A549 (cell line): ENCODE measurements around the gene ELAPOR1. TPM values are rescaled to one million over a fixed set of nuclear protein-coding genes. Genes with fewer than 3 reads are reported as not detected.

Experiments used
- ATAC-seq, 2 experiments: fragments of 200-7000 bp in 1 of 2; fragments of >200 bp in 1 of 2; cut with Nextera tagmentation in 1 of 2; cut with Tn5 transposase in 1 of 2; 3 replicates each; pipeline versions ENCODE4 v1.8.0 to v1.9.1; 2018 to 2020; ENCODE audit warnings: mild to moderate bottlenecking in 1 of 2, moderate library complexity in 1 of 2
- CTCF ChIA-PET: fragments of 300-600 bp; sonication (Branson Sonifier 250); formaldehyde crosslinking; extraction: SDS; loops from one replicate; lab custom pipeline; 2021; ENCODE audit warnings: antibody characterized with exemption, inconsistent platforms; lab: Yijun Ruan, JAX
- POLR2A ChIA-PET: fragments of 350-600 bp; formaldehyde crosslinking; extraction: SDS; loops from one replicate; lab custom pipeline; 2021; ENCODE audit warnings: antibody characterized with exemption, inconsistent platforms; lab: Yijun Ruan, JAX
- DNase-seq, 2 experiments: peaks; one replicate each; pipeline versions ENCODE4 v3.0.0 to v3.0.0-alpha.2; 2011 to 2016; ENCODE audit warnings: low read depth in 1 of 2, low spot score in 1 of 2
- FAIRE-seq: peaks from 2 replicates; lab custom pipeline; 2011; peaks lifted over from hg19 to GRCh38; lab: Jason Lieb, UNC
- H3K27ac ChIP-seq, 2 experiments: fragments of >200 bp; sonication (Bioruptor Twin); formaldehyde crosslinking; 3 replicates each; pipeline ENCODE4 v1.5.1; 2016 to 2017
- H3K4me1 ChIP-seq: fragments of >200 bp; sonication (Bioruptor Twin); formaldehyde crosslinking; 3 replicates; pipeline ENCODE4 v1.6.1; 2016
- H3K4me2 ChIP-seq: fragments of >200 bp; sonication (Bioruptor Twin); formaldehyde crosslinking; 3 replicates; pipeline ENCODE4 v1.6.1; 2016
- H3K4me3 ChIP-seq: fragments of >200 bp; sonication (Bioruptor Twin); formaldehyde crosslinking; 3 replicates; pipeline ENCODE4 v1.5.1; 2016
- H3K9me3 ChIP-seq: fragments of >200 bp; sonication (Bioruptor Twin); formaldehyde crosslinking; 3 replicates; pipeline ENCODE4 v1.6.1; 2016
- BHLHE40 ChIP-seq: IDR thresholded peaks from 2 replicates; pipeline ENCODE4 v1.6.1; 2012; ENCODE audit warnings: low read depth, low read length, inconsistent platforms
- CHD4 ChIP-seq: fragments of 200-600 bp; sonication (generic); IDR thresholded peaks from 2 replicates; pipeline ENCODE4 v1.6.1; 2016; ENCODE audit warnings: antibody characterized with exemption, mild to moderate bottlenecking, borderline replicate concordance
- EHF ChIP-seq: fragments of 250-450 bp; sonication (Bioruptor Pico); IDR thresholded peaks from 2 replicates; pipeline ENCODE4 v1.5.0; 2020; ENCODE audit warnings: mild to moderate bottlenecking
- ESRRA ChIP-seq: fragments of 150-350 bp; IDR thresholded peaks from 2 replicates; pipeline ENCODE4 v1.6.1; 2014; ENCODE audit warnings: mild to moderate bottlenecking, low read length, borderline replicate concordance
- FOSB ChIP-seq: fragments of 250-450 bp; sonication (Bioruptor Pico); IDR thresholded peaks from 2 replicates; pipeline ENCODE4 v1.5.0; 2020; ENCODE audit warnings: mild to moderate bottlenecking, moderate library complexity
- FOSL2 ChIP-seq, 2 experiments: fragments of 450-650 bp in 1 of 2; fragments of >200 bp in 1 of 2; sonication (Bioruptor Twin) in 1 of 2; formaldehyde crosslinking; IDR thresholded peaks; 2 replicates each; pipeline versions ENCODE4 v1.5.0 to v1.6.1; 2016 to 2020; ENCODE audit warnings: mild to moderate bottlenecking in 1 of 2, moderate library complexity in 1 of 2
- FOXS1 ChIP-seq: fragments of 250-450 bp; sonication (Bioruptor Pico); IDR thresholded peaks from 2 replicates; pipeline ENCODE4 v1.5.0; 2020; ENCODE audit warnings: mild to moderate bottlenecking, moderate library complexity
- GATA3 ChIP-seq: IDR thresholded peaks from 2 replicates; pipeline ENCODE4 v1.6.1; 2012; ENCODE audit warnings: borderline replicate concordance
- HDAC2 ChIP-seq: fragments of 200-600 bp; sonication (generic); IDR thresholded peaks from 2 replicates; pipeline ENCODE4 v1.6.1; 2016
- HOXB13 ChIP-seq: fragments of 250-450 bp; sonication (Bioruptor Pico); IDR thresholded peaks from 2 replicates; pipeline ENCODE4 v1.5.0; 2020; ENCODE audit warnings: low read depth, mild to moderate bottlenecking, moderate library complexity
- JUNB ChIP-seq: fragments of >200 bp; sonication (Bioruptor Twin); formaldehyde crosslinking; IDR thresholded peaks from 2 replicates; pipeline ENCODE4 v1.6.1; 2016
- KDM1A ChIP-seq: fragments of 200-600 bp; sonication (generic); IDR thresholded peaks from 2 replicates; pipeline ENCODE4 v1.6.1; 2016; ENCODE audit warnings: low read depth, mild to moderate bottlenecking
- MAFK ChIP-seq: fragments of 450-650 bp; IDR thresholded peaks from 2 replicates; pipeline ENCODE4 v1.6.1; 2014; ENCODE audit not compliant: partially characterized antibody
- NFE2L2 ChIP-seq: fragments of 150-350 bp; conservative IDR thresholded peaks from 2 replicates; pipeline ENCODE4 v1.6.1; 2014; ENCODE audit warnings: low read length
- NPAS2 ChIP-seq: fragments of 250-450 bp; sonication (Bioruptor Pico); IDR thresholded peaks from 2 replicates; pipeline ENCODE4 v1.8.0; 2022; ENCODE audit warnings: mild to moderate bottlenecking, moderate library complexity, borderline replicate concordance
- POLR2AphosphoS2 ChIP-seq: conservative IDR thresholded peaks from 2 replicates; pipeline ENCODE4 v1.6.1; 2012; ENCODE audit warnings: low read length, improper control_type of control experiment, inconsistent platforms
- RARB ChIP-seq: fragments of 250-450 bp; sonication (Bioruptor Pico); IDR thresholded peaks from 2 replicates; pipeline ENCODE4 v1.8.0; 2021; ENCODE audit warnings: mild to moderate bottlenecking, moderate library complexity
- RCOR1 ChIP-seq: fragments of 150-350 bp; IDR thresholded peaks from 2 replicates; pipeline ENCODE4 v1.6.1; 2014; ENCODE audit warnings: antibody characterized with exemption, low read length, low read depth
- RFX5 ChIP-seq: fragments of 450-650 bp; IDR thresholded peaks from 2 replicates; pipeline ENCODE4 v1.7.1; 2014; ENCODE audit warnings: antibody characterized with exemption, mild to moderate bottlenecking, moderate library complexity
- ZC3H11A ChIP-seq: fragments of 450-650 bp; IDR thresholded peaks from 2 replicates; pipeline ENCODE4 v1.6.1; 2014; ENCODE audit warnings: antibody characterized with exemption, mild to moderate bottlenecking
- ZFP36 ChIP-seq: fragments of 450-650 bp; IDR thresholded peaks from 2 replicates; pipeline ENCODE4 v1.6.1; 2014; ENCODE audit warnings: borderline replicate concordance; ENCODE audit not compliant: partially characterized antibody
- WGBS: methylation state at CpG from one replicate; pipeline ENCODE4 v1.1.6; 2017; ENCODE audit errors: missing lambda C conversion rate; 5-methylcytosine and 5-hydroxymethylcytosine counted together
- polyA plus RNA-seq, 4 experiments: library from polyadenylated mRNA; depleted of rRNA in 3 of 4; stranded (reverse); fragments of >200 nt; fragmentation: RNase III in 1 of 4; extraction: RNeasy Plus Mini Kit Qiagen cat#74134 plus additional on column Dnase treatment in 1 of 4; gene quantifications; 2 replicates in 3 of 4; 3 replicates in 1 of 4; pipeline ENCODE4 v1.2.3, GENCODE V29; 2011 to 2017
- TF ChIP-seq, protein P1 (sequence below): fragments of >200 bp; sonication (Bioruptor Twin); formaldehyde crosslinking; IDR thresholded peaks from 2 replicates; pipeline ENCODE4 v1.6.1; 2016
- TF ChIP-seq, protein P2 (sequence below): fragments of 250-450 bp; sonication (Bioruptor Pico); IDR thresholded peaks from 2 replicates; pipeline ENCODE4 v1.5.0; 2021; ENCODE audit warnings: mild to moderate bottlenecking, moderate library complexity, borderline replicate concordance
- TF ChIP-seq, protein P3 (sequence below): fragments of 450-650 bp; IDR thresholded peaks from 2 replicates; pipeline ENCODE4 v1.6.1; 2014; ENCODE audit warnings: antibody characterized with exemption
- TF ChIP-seq, protein P4 (sequence below): fragments of 150-350 bp; IDR thresholded peaks from 2 replicates; pipeline ENCODE4 v1.6.1; 2014; ENCODE audit warnings: low read depth, mild to moderate bottlenecking, low read length
- TF ChIP-seq, protein P5 (sequence below): fragments of >200 bp; sonication (Bioruptor Twin); formaldehyde crosslinking; IDR thresholded peaks from 3 replicates; pipeline ENCODE4 v1.6.1; 2016
- TF ChIP-seq, protein P6 (sequence below): fragments of >200 bp; sonication (Bioruptor Twin); formaldehyde crosslinking; IDR thresholded peaks from 3 replicates; pipeline ENCODE4 v1.5.1; 2016
- TF ChIP-seq, protein P7 (sequence below): IDR thresholded peaks from 2 replicates; pipeline ENCODE4 v1.6.1; 2012

The ELAPOR1 gene
- polyA plus RNA-seq, 2 of the 4 experiments (the other 2 are of a cell fraction), result 0.37 to 0.56 TPM

DNA sequence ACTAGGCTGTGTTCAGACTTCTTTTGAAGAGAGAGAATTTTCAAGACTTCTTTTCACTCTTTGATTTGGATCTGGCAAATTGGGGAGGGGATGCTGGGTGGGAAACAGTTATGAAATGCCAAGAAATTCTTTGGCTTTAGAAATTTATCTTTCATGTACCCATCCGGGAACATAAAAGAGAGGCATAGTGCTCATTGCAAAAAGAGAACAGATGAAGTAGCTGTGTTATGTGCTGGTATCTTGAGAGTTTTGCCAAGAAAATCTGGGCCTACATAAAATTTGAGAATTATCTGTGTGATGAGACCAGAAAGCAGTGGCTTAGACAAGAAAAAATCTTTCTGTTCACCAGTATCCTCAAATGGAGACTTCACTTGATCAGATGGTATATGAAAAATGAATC, 19.0 kb upstream of the ELAPOR1 start:
- 95% methylated on average over 1 of the region's 1 CpG for WGBS
- peaks cover 15% of the 10 kb centered on the region for H3K4me1 ChIP-seq
- no peak overlapping the region for H3K4me2 ChIP-seq
- no peak for DNase-seq
- no peak for TF ChIP-seq GATA3
- TF ChIP-seq FOSB, result no peak
- TF ChIP-seq JUNB, result no peak
- TF ChIP-seq CHD4, result no peak
- TF ChIP-seq BHLHE40, result no peak
- no peak for TF ChIP-seq FOXS1 (CRISPR knock-in tag)
- no peak for TF ChIP-seq RFX5
- no peak for TF ChIP-seq MAFK
- no peak for TF ChIP-seq EHF (CRISPR knock-in tag)
- TF ChIP-seq, protein P1, sequence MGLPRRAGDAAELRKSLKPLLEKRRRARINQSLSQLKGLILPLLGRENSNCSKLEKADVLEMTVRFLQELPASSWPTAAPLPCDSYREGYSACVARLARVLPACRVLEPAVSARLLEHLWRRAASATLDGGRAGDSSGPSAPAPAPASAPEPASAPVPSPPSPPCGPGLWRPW, result no peak
- TF ChIP-seq, protein P2, sequence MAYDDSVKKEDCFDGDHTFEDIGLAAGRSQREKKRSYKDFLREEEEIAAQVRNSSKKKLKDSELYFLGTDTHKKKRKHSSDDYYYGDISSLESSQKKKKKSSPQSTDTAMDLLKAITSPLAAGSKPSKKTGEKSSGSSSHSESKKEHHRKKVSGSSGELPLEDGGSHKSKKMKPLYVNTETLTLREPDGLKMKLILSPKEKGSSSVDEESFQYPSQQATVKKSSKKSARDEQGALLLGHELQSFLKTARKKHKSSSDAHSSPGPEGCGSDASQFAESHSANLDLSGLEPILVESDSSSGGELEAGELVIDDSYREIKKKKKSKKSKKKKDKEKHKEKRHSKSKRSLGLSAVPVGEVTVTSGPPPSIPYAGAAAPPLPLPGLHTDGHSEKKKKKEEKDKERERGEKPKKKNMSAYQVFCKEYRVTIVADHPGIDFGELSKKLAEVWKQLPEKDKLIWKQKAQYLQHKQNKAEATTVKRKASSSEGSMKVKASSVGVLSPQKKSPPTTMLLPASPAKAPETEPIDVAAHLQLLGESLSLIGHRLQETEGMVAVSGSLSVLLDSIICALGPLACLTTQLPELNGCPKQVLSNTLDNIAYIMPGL, result no peak
- no peak for TF ChIP-seq KDM1A
- TF ChIP-seq, protein P3, sequence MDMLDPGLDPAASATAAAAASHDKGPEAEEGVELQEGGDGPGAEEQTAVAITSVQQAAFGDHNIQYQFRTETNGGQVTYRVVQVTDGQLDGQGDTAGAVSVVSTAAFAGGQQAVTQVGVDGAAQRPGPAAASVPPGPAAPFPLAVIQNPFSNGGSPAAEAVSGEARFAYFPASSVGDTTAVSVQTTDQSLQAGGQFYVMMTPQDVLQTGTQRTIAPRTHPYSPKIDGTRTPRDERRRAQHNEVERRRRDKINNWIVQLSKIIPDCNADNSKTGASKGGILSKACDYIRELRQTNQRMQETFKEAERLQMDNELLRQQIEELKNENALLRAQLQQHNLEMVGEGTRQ, result no peak
- TF ChIP-seq, protein P4, sequence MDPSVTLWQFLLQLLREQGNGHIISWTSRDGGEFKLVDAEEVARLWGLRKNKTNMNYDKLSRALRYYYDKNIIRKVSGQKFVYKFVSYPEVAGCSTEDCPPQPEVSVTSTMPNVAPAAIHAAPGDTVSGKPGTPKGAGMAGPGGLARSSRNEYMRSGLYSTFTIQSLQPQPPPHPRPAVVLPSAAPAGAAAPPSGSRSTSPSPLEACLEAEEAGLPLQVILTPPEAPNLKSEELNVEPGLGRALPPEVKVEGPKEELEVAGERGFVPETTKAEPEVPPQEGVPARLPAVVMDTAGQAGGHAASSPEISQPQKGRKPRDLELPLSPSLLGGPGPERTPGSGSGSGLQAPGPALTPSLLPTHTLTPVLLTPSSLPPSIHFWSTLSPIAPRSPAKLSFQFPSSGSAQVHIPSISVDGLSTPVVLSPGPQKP, result no peak
- TF ChIP-seq, protein P5, sequence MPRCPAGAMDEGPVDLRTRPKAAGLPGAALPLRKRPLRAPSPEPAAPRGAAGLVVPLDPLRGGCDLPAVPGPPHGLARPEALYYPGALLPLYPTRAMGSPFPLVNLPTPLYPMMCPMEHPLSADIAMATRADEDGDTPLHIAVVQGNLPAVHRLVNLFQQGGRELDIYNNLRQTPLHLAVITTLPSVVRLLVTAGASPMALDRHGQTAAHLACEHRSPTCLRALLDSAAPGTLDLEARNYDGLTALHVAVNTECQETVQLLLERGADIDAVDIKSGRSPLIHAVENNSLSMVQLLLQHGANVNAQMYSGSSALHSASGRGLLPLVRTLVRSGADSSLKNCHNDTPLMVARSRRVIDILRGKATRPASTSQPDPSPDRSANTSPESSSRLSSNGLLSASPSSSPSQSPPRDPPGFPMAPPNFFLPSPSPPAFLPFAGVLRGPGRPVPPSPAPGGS, result no peak
- TF ChIP-seq ZC3H11A, result no peak
- TF ChIP-seq FOSL2 (IDR thresholded peaks at IDR 0.05), result no peak
- TF ChIP-seq FOSL2 (CRISPR knock-in tag; IDR thresholded peaks at IDR 0.05), result no peak
- TF ChIP-seq, protein P6, sequence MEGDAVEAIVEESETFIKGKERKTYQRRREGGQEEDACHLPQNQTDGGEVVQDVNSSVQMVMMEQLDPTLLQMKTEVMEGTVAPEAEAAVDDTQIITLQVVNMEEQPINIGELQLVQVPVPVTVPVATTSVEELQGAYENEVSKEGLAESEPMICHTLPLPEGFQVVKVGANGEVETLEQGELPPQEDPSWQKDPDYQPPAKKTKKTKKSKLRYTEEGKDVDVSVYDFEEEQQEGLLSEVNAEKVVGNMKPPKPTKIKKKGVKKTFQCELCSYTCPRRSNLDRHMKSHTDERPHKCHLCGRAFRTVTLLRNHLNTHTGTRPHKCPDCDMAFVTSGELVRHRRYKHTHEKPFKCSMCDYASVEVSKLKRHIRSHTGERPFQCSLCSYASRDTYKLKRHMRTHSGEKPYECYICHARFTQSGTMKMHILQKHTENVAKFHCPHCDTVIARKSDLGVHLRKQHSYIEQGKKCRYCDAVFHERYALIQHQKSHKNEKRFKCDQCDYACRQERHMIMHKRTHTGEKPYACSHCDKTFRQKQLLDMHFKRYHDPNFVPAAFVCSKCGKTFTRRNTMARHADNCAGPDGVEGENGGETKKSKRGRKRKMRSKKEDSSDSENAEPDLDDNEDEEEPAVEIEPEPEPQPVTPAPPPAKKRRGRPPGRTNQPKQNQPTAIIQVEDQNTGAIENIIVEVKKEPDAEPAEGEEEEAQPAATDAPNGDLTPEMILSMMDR, result no peak
- TF ChIP-seq RCOR1, result no peak
- no peak for TF ChIP-seq ESRRA
- TF ChIP-seq, all 56 proteins: peak for 0
- H3K9me3 ChIP-seq, result no peaks in the 10 kb centered on the region
- no peak overlapping the region for H3K4me3 ChIP-seq
- ChIA-PET POLR2A (no interaction called here), CTCF (interaction anchor here (0.9 kb wide), 1 partner anchor 18 kb away, joined by 4 read pairs; a partner anchor contains a TSS)
- H3K27ac ChIP-seq, result no peak overlapping the region
- FAIRE-seq (no peak), ATAC-seq (no peak)

DNA sequence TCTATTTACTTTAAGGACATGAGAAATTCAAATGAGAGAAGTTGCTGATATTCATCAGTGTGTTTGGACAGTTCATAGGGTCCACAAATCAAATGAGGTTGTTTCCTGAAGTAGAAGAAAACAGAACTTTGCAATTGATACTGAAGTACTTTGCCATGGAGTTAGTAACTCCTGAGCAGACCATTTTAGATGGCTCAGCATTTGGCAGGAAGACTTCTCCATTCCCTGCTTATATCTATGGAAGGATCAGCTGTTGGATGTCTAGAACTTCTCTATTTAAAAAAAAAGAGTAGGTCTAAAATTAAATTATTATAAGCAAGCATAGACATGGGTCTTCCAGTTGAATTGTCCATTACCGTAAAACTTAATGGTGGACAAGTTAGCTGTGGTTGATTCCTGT, 18.3 kb upstream of the ELAPOR1 start:
- no peak overlapping the region for H3K4me3 ChIP-seq
- DNase-seq (no peak), ATAC-seq (no peak), FAIRE-seq (no peak)
- CTCF ChIA-PET, result interaction anchor here (1.0 to 1.7 kb wide), 3 partner anchors 9 to 17 kb away, joined by 3 to 6 read pairs (median 3); a partner anchor contains a TSS
- 97% methylated on average over 1 of the region's 1 CpG for WGBS
- POLR2A ChIA-PET, result no interaction called here
- H3K4me1 ChIP-seq, result peaks cover 15% of the 10 kb centered on the region
- H3K27ac ChIP-seq, result no peak overlapping the region
- no peaks in the 10 kb centered on the region for H3K9me3 ChIP-seq
- H3K4me2 ChIP-seq, result no peak overlapping the region
- TF ChIP-seq JUNB (no peak), EHF (CRISPR knock-in tag) (no peak), POLR2AphosphoS2 (no peak), NFE2L2 (no peak), HOXB13 (CRISPR knock-in tag) (no peak), ZFP36 (no peak), HDAC2 (no peak), FOXS1 (CRISPR knock-in tag) (no peak), RARB (no peak), NPAS2 (CRISPR knock-in tag) (no peak)
- TF ChIP-seq, protein P7, sequence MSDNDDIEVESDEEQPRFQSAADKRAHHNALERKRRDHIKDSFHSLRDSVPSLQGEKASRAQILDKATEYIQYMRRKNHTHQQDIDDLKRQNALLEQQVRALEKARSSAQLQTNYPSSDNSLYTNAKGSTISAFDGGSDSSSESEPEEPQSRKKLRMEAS, result no peak
- TF ChIP-seq, protein P1, result no peak
- TF ChIP-seq, protein P5, result no peak
